Measurements from ENCODE around the gene COL20A1. TPM values are rescaled to one million over a fixed set of nuclear protein-coding genes. Genes with fewer than 3 reads are reported as not detected.

COL20A1 gene
- total RNA-seq, 1 experiment from 2014 or later, result 3.1 TPM

GRCh38 chr20:63279931-63280330, 13.1 kb upstream of the COL20A1 start:
- Histone ChIP-seq H3K36me3 (ENCODE audit: insufficient read depth, low read length) (no peaks in the 10 kb centered on the region), H3K79me2 (ENCODE audit: low read length) (peaks cover 16% of the 10 kb centered on the region), H3K27me3 (ENCODE audit: low read length) (no peaks in the 10 kb centered on the region), H3K9me2 (replicated peaks; ENCODE audit: insufficient read depth, low read length) (no peaks in the 10 kb centered on the region), H2AFZ (ENCODE audit: low read length) (no peak overlapping the region), H3K9me3 (ENCODE audit: low read length) (no peaks in the 10 kb centered on the region), H3K9ac (ENCODE audit: low read length) (no peak overlapping the region), H4K20me1 (ENCODE audit: insufficient read depth, low read depth, low read length) (no peaks in the 10 kb centered on the region; the same call in 1 of the 2 replicates), H3K4me3 (ENCODE audit: low read length) (no peak overlapping the region), H3K4me2 (ENCODE audit: low read depth, low read length, poor library complexity, severe bottlenecking) (no peak overlapping the region), H3K4me1 (ENCODE audit: low read length) (no peaks in the 10 kb centered on the region), H3K27ac (ENCODE audit: low read length) (no peak overlapping the region)
- DNase-seq, result no peak

GRCh38 chr20:63280371-63280770, 12.6 kb upstream of the COL20A1 start:
- H3K9me3 ChIP-seq (ENCODE audit: low read length), result no peaks in the 10 kb centered on the region
- no peak overlapping the region for H3K9ac ChIP-seq (ENCODE audit: low read length)
- no peak overlapping the region for H3K4me2 ChIP-seq (ENCODE audit: low read depth, low read length, poor library complexity, severe bottlenecking)
- H2AFZ ChIP-seq (ENCODE audit: low read length), result no peak overlapping the region
- no peaks in the 10 kb centered on the region; the same call in 1 of the 2 replicates for H4K20me1 ChIP-seq (ENCODE audit: insufficient read depth, low read depth, low read length)
- H3K36me3 ChIP-seq (ENCODE audit: insufficient read depth, low read length), result no peaks in the 10 kb centered on the region
- no peaks in the 10 kb centered on the region for H3K9me2 ChIP-seq (replicated peaks; ENCODE audit: insufficient read depth, low read length)
- H3K27me3 ChIP-seq (ENCODE audit: low read length), result no peaks in the 10 kb centered on the region
- no peak for DNase-seq
- H3K4me3 ChIP-seq (ENCODE audit: low read length), result no peak overlapping the region
- H3K27ac ChIP-seq (ENCODE audit: low read length), result no peak overlapping the region
- no peaks in the 10 kb centered on the region for H3K4me1 ChIP-seq (ENCODE audit: low read length)
- peaks cover 11% of the 10 kb centered on the region for H3K79me2 ChIP-seq (ENCODE audit: low read length)

GRCh38 chr20:63280929-63281545, 11.9 kb upstream of the COL20A1 start:
- Histone ChIP-seq H4K20me1 (ENCODE audit: insufficient read depth, low read depth, low read length) (no peaks in the 10 kb centered on the region; the same call in 1 of the 2 replicates), H3K9me2 (replicated peaks; ENCODE audit: insufficient read depth, low read length) (no peaks in the 10 kb centered on the region), H3K4me2 (ENCODE audit: low read depth, low read length, poor library complexity, severe bottlenecking) (no peak overlapping the region), H3K4me1 (ENCODE audit: low read length) (no peaks in the 10 kb centered on the region), H3K9me3 (ENCODE audit: low read length) (no peaks in the 10 kb centered on the region), H3K27me3 (ENCODE audit: low read length) (no peaks in the 10 kb centered on the region), H3K27ac (ENCODE audit: low read length) (no peak overlapping the region), H2AFZ (ENCODE audit: low read length) (no peak overlapping the region), H3K79me2 (ENCODE audit: low read length) (peaks cover 5% of the 10 kb centered on the region; the same call in 1 of the 2 replicates), H3K36me3 (ENCODE audit: insufficient read depth, low read length) (no peaks in the 10 kb centered on the region), H3K9ac (ENCODE audit: low read length) (no peak overlapping the region), H3K4me3 (ENCODE audit: low read length) (no peak overlapping the region)
- DNase-seq, result peak; percentile 68

- Histone ChIP-seq H3K36me3 (ENCODE audit: insufficient read depth, low read length) (no peaks in the 10 kb centered on the region), H3K4me3 (ENCODE audit: low read length) (no peak overlapping the region), H3K27me3 (ENCODE audit: low read length) (no peaks in the 10 kb centered on the region), H3K9ac (ENCODE audit: low read length) (no peak overlapping the region), H3K79me2 (ENCODE audit: low read length) (no peaks in the 10 kb centered on the region), H4K20me1 (ENCODE audit: insufficient read depth, low read depth, low read length) (no peaks in the 10 kb centered on the region), H3K9me2 (replicated peaks; ENCODE audit: insufficient read depth, low read length) (no peaks in the 10 kb centered on the region), H3K4me2 (ENCODE audit: low read depth, low read length, poor library complexity, severe bottlenecking) (no peak overlapping the region), H3K9me3 (ENCODE audit: low read length) (no peaks in the 10 kb centered on the region), H2AFZ (ENCODE audit: low read length) (no peak overlapping the region), H3K27ac (ENCODE audit: low read length) (no peak overlapping the region), H3K4me1 (ENCODE audit: low read length) (no peaks in the 10 kb centered on the region)
- no peak for DNase-seq
These were observed 11.0 kb upstream of the COL20A1 start for GRCh38 chr20:63281742-63282665.

GRCh38 chr20:63282946-63283345, 10.0 kb upstream of the COL20A1 start:
- H4K20me1 ChIP-seq (ENCODE audit: insufficient read depth, low read depth, low read length), result no peaks in the 10 kb centered on the region
- no peaks in the 10 kb centered on the region for H3K4me1 ChIP-seq (ENCODE audit: low read length)
- H3K4me3 ChIP-seq (ENCODE audit: low read length), result no peak overlapping the region
- no peak for DNase-seq
- H2AFZ ChIP-seq (ENCODE audit: low read length), result no peak overlapping the region
- no peak overlapping the region for H3K9ac ChIP-seq (ENCODE audit: low read length)
- H3K36me3 ChIP-seq (ENCODE audit: insufficient read depth, low read length), result no peaks in the 10 kb centered on the region
- no peaks in the 10 kb centered on the region for H3K9me2 ChIP-seq (replicated peaks; ENCODE audit: insufficient read depth, low read length)
- no peaks in the 10 kb centered on the region for H3K79me2 ChIP-seq (ENCODE audit: low read length)
- H3K27ac ChIP-seq (ENCODE audit: low read length), result no peak overlapping the region
- H3K9me3 ChIP-seq (ENCODE audit: low read length), result no peaks in the 10 kb centered on the region
- H3K4me2 ChIP-seq (ENCODE audit: low read depth, low read length, poor library complexity, severe bottlenecking), result no peak overlapping the region
- no peaks in the 10 kb centered on the region for H3K27me3 ChIP-seq (ENCODE audit: low read length)

GRCh38 chr20:63283397-63284082, 9.4 kb upstream of the COL20A1 start:
- Histone ChIP-seq H3K9ac (ENCODE audit: low read length) (no peak overlapping the region), H3K36me3 (ENCODE audit: insufficient read depth, low read length) (no peaks in the 10 kb centered on the region)
- no peak for DNase-seq

GRCh38 chr20:63284083-63284440, 8.9 kb upstream of the COL20A1 start:
- Histone ChIP-seq H3K4me3 (ENCODE audit: low read length) (no peak overlapping the region), H3K4me2 (ENCODE audit: low read depth, low read length, poor library complexity, severe bottlenecking) (no peak overlapping the region), H4K20me1 (ENCODE audit: insufficient read depth, low read depth, low read length) (no peaks in the 10 kb centered on the region; the same call in 1 of the 2 replicates), H3K9me2 (replicated peaks; ENCODE audit: insufficient read depth, low read length) (no peaks in the 10 kb centered on the region), H3K79me2 (ENCODE audit: low read length) (no peaks in the 10 kb centered on the region), H2AFZ (ENCODE audit: low read length) (no peak overlapping the region), H3K27ac (ENCODE audit: low read length) (no peak overlapping the region), H3K4me1 (ENCODE audit: low read length) (no peaks in the 10 kb centered on the region), H3K9me3 (ENCODE audit: low read length) (no peaks in the 10 kb centered on the region), H3K9ac (ENCODE audit: low read length) (no peak overlapping the region), H3K27me3 (ENCODE audit: low read length) (no peaks in the 10 kb centered on the region), H3K36me3 (ENCODE audit: insufficient read depth, low read length) (no peaks in the 10 kb centered on the region)
- no peak for DNase-seq

More at GRCh38 chr20:63283397-63284082, 9.4 kb upstream of the COL20A1 start:
- no peaks in the 10 kb centered on the region for H3K9me3 ChIP-seq (ENCODE audit: low read length)
- no peaks in the 10 kb centered on the region for H3K79me2 ChIP-seq (ENCODE audit: low read length)
- H3K27me3 ChIP-seq (ENCODE audit: low read length), result no peaks in the 10 kb centered on the region
- no peaks in the 10 kb centered on the region for H3K9me2 ChIP-seq (replicated peaks; ENCODE audit: insufficient read depth, low read length)
- no peak overlapping the region for H2AFZ ChIP-seq (ENCODE audit: low read length)
- no peak overlapping the region for H3K27ac ChIP-seq (ENCODE audit: low read length)
- H3K4me2 ChIP-seq (ENCODE audit: low read depth, low read length, poor library complexity, severe bottlenecking), result no peak overlapping the region
- no peaks in the 10 kb centered on the region for H3K4me1 ChIP-seq (ENCODE audit: low read length)
- H3K4me3 ChIP-seq (ENCODE audit: low read length), result no peak overlapping the region
- no peaks in the 10 kb centered on the region for H4K20me1 ChIP-seq (ENCODE audit: insufficient read depth, low read depth, low read length)

- Histone ChIP-seq H3K9ac (ENCODE audit: low read length) (no peak overlapping the region), H3K4me2 (ENCODE audit: low read depth, low read length, poor library complexity, severe bottlenecking) (no peak overlapping the region), H3K36me3 (ENCODE audit: insufficient read depth, low read length) (no peaks in the 10 kb centered on the region), H3K4me3 (ENCODE audit: low read length) (no peak overlapping the region), H3K4me1 (ENCODE audit: low read length) (no peaks in the 10 kb centered on the region), H3K79me2 (ENCODE audit: low read length) (no peaks in the 10 kb centered on the region), H3K27me3 (ENCODE audit: low read length) (no peaks in the 10 kb centered on the region), H3K27ac (ENCODE audit: low read length) (no peak overlapping the region), H3K9me3 (ENCODE audit: low read length) (no peaks in the 10 kb centered on the region), H4K20me1 (ENCODE audit: insufficient read depth, low read depth, low read length) (no peaks in the 10 kb centered on the region; the same call in 1 of the 2 replicates), H3K9me2 (replicated peaks; ENCODE audit: insufficient read depth, low read length) (no peaks in the 10 kb centered on the region), H2AFZ (ENCODE audit: low read length) (no peak overlapping the region)
- no peak for DNase-seq
These were observed 8.4 kb upstream of the COL20A1 start for GRCh38 chr20:63284544-63284949.

Data from Karpas-422 (cell line).